Smooth muscle cell of the umbilical artery (primary cell): ENCODE measurements around the gene IRF9. TPM values are rescaled to one million over a fixed set of nuclear protein-coding genes. Genes with fewer than 3 reads are reported as not detected.

Source experiments
- total RNA-seq: library from RNA; depleted of rRNA; stranded (reverse); fragments of >200 nt; gene quantifications from 2 replicates; pipeline ENCODE4 v1.2.3, GENCODE V29; 2014

Gene IRF9
- 30.5 and 42.5 TPM in 2 replicates for total RNA-seq

GRCh38 chr14:24160850-24161804 is at the start of gene IRF9:
IRF9 (plus strand) TSS chr14:24161265; CDS start chr14:24162145, 880 bp downstream.

GRCh38 chr14:24114532-24115421 is 46.3 kb upstream of the IRF9 start, which contains the start of the genes DCAF11 and NRL:
DCAF11 (plus strand) TSS chr14:24114777; CDS start chr14:24115595, 818 bp downstream.
NRL (minus strand) TSS chr14:24114949; CDS start chr14:24082848, 32,101 bp downstream.

GRCh38 chr14:24130380-24130716 is 30.7 kb upstream of the IRF9 start, which contains the start of gene FITM1:
FITM1 (plus strand) TSS chr14:24130659; CDS start chr14:24131564, 905 bp downstream.

GRCh38 chr14:24135834-24136683 is 25.0 kb upstream of the IRF9 start, which contains the start of gene PSME1:
PSME1 (plus strand) TSS chr14:24136194; CDS start chr14:24136263, 69 bp downstream.

GRCh38 chr14:24141097-24141880 is 19.8 kb upstream of the IRF9 start, which contains the start of gene EMC9:
EMC9 (minus strand) TSS chr14:24141591; CDS start chr14:24141304, 287 bp downstream.

GRCh38 chr14:24146453-24146977 is 14.6 kb upstream of the IRF9 start, which contains the start of gene PSME2:
PSME2 (minus strand) TSS chr14:24146610; CDS start chr14:24146581, 29 bp downstream.

GRCh38 chr14:24146978-24147760 is 13.9 kb upstream of the IRF9 start, which contains the start of gene RNF31:
RNF31 (plus strand) TSS chr14:24147498; CDS start chr14:24147699, 201 bp downstream.

GRCh38 chr14:24171422-24172260 is 10.6 kb downstream of the IRF9 start, which contains the start of gene REC8:
REC8 (plus strand) TSS chr14:24172080; CDS start chr14:24172553, 473 bp downstream.

GRCh38 chr14:24188251-24189058 is 27.4 kb downstream of the IRF9 start, which contains the start of gene IPO4:
IPO4 (minus strand) TSS chr14:24188816; CDS start chr14:24188787, 29 bp downstream.

GRCh38 chr14:24195186-24196070 is 34.4 kb downstream of the IRF9 start, which contains the start of gene TM9SF1:
TM9SF1 (minus strand) TSS chr14:24195441; CDS start chr14:24195019, 422 bp downstream.

GRCh38 chr14:24212924-24213865 is 52.1 kb downstream of the IRF9 start, which contains the start of gene CHMP4A:
CHMP4A (minus strand) TSS chr14:24213488; CDS start chr14:24213439, 49 bp downstream.

GRCh38 chr14:24215495-24216344 is 54.7 kb downstream of the IRF9 start, which contains the start of gene MDP1:
MDP1 (minus strand) TSS chr14:24216066; CDS start chr14:24215955, 111 bp downstream.

